Measurements from ENCODE around the gene SPEG.

Gene SPEG

GRCh38 chr2:219418155-219419011, 16.3 kb upstream of the SPEG start, which contains the start of gene DES:
DES (plus strand) TSS chr2:219418377; CDS start chr2:219418463, 86 bp downstream.
- H3K4me3 ChIP-seq (ENCODE audit: low read length) = no peak within 1 kb of the TSS
- no peaks in the 10 kb centered on the region for H3K9me3 ChIP-seq (ENCODE audit: control insufficient read depth, low read depth, low read length)
- H3K27me3 ChIP-seq (ENCODE audit: control insufficient read depth, insufficient read depth, low read length) = peaks cover 5% of the 10 kb centered on the region
- no peaks in the 10 kb centered on the region for H3K36me3 ChIP-seq (ENCODE audit: control insufficient read depth, low read depth, low read length)
- peaks cover 14% of the 10 kb centered on the region for H3K4me1 ChIP-seq (ENCODE audit: control insufficient read depth, low read depth, low read length)
- no peak within 1 kb of the TSS for H3K9ac ChIP-seq (ENCODE audit: low read length)
- H3K27ac ChIP-seq (ENCODE audit: low read length) = no peak within 1 kb of the TSS

DNA sequence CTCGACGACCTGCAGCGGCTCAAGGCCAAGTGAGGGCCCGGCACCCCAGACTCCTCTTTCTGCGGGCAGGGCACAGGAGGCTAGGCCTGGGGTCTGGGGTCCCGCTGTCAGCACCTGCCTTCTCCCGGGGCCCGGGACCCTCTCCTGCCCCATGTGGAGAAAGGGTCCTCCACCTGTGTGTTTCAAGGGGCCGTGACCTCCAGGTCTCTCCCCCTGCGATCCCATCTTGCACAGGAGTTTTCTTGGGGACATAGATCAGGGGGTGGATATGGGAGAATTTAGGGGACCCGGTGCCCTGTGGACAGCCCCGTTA, 15.7 kb upstream of the SPEG start:
- peaks cover 14% of the 10 kb centered on the region for H3K4me1 ChIP-seq (ENCODE audit: control insufficient read depth, low read depth, low read length)
- H3K4me3 ChIP-seq (ENCODE audit: low read length) = no peak overlapping the region
- H3K9me3 ChIP-seq (ENCODE audit: control insufficient read depth, low read depth, low read length) = no peaks in the 10 kb centered on the region

DNA sequence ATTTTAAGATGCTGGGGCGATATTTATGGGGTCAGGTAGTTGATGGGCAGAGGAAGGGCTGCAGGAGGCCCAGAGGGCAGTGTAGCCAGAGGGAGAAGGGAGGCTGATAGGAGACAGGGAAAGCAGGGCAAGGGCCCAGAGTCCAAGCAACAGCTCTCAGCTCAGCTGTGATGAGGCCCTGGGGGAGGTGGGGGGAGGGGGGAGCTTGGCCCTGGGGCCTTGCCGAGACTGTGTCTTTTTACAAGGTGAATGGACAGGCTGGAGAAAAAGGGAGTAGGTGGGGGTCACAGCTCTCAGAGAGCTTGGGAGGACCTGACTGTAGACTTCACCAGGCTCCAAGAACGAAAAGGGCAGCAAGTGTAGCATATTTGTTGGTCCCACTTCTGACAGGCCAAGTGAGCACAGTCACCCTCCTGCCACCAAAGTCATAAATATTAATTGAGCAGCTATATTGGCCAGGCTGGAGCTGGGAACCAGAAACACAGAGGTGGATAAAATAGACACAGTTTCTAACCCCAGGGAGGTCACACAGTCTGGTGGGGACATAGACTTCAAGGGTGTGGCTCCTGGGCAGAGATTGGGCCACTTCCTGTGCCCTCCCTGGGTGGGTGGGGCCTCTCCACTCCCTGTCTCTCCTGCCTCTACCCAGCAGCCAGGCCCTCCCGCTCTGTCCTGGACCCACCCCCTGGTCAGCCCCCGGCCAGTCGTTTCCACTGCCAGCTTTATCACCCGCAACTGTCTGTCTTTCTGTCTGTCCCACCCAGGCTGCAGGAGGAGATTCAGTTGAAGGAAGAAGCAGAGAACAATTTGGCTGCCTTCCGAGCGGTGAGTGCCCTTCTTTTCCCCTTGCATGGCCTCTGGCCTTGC, 15.1 kb upstream of the SPEG start:
- Histone ChIP-seq H3K4me1 (ENCODE audit: control insufficient read depth, low read depth, low read length) (peaks cover 14% of the 10 kb centered on the region), H3K9ac (ENCODE audit: low read length) (no peak overlapping the region), H3K4me3 (ENCODE audit: low read length) (no peak overlapping the region), H3K9me3 (ENCODE audit: control insufficient read depth, low read depth, low read length) (no peaks in the 10 kb centered on the region), H3K27me3 (ENCODE audit: control insufficient read depth, insufficient read depth, low read length) (peaks cover 5% of the 10 kb centered on the region), H3K36me3 (ENCODE audit: control insufficient read depth, low read depth, low read length) (no peaks in the 10 kb centered on the region), H3K27ac (ENCODE audit: low read length) (no peak overlapping the region)

More for the DNA sequence above, 15.7 kb upstream of the SPEG start:
- no peak overlapping the region for H3K9ac ChIP-seq (ENCODE audit: low read length)
- no peak overlapping the region for H3K27ac ChIP-seq (ENCODE audit: low read length)
- H3K36me3 ChIP-seq (ENCODE audit: control insufficient read depth, low read depth, low read length) = no peaks in the 10 kb centered on the region
- peaks cover 5% of the 10 kb centered on the region for H3K27me3 ChIP-seq (ENCODE audit: control insufficient read depth, insufficient read depth, low read length)

DNA sequence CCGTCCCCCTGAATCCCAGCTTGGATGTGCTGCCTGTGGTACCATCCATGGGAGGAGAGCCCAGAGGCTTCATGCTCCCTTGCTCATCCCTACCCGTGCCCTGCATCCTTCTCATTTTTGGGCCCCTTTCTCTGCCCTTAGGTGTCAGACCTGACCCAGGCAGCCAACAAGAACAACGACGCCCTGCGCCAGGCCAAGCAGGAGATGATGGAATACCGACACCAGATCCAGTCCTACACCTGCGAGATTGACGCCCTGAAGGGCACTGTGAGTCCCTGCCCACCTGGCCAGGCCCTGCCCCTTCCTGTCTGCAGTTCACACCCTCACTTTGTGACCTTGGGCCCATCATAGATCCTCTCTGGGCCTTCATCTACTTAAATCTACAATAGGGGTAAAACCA, 14.0 kb upstream of the SPEG start:
- Histone ChIP-seq H3K27me3 (ENCODE audit: control insufficient read depth, insufficient read depth, low read length) (peaks cover 5% of the 10 kb centered on the region), H3K9ac (ENCODE audit: low read length) (no peak overlapping the region), H3K4me1 (ENCODE audit: control insufficient read depth, low read depth, low read length) (peaks cover 10% of the 10 kb centered on the region), H3K9me3 (ENCODE audit: control insufficient read depth, low read depth, low read length) (no peaks in the 10 kb centered on the region), H3K4me3 (ENCODE audit: low read length) (no peak overlapping the region), H3K27ac (ENCODE audit: low read length) (no peak overlapping the region), H3K36me3 (ENCODE audit: control insufficient read depth, low read depth, low read length) (no peaks in the 10 kb centered on the region)

- Histone ChIP-seq H3K4me1 (ENCODE audit: control insufficient read depth, low read depth, low read length) (peaks cover 7% of the 10 kb centered on the region), H3K9ac (ENCODE audit: low read length) (no peak overlapping the region), H3K27ac (ENCODE audit: low read length) (no peak overlapping the region), H3K4me3 (ENCODE audit: low read length) (no peak overlapping the region), H3K36me3 (ENCODE audit: control insufficient read depth, low read depth, low read length) (no peaks in the 10 kb centered on the region), H3K27me3 (ENCODE audit: control insufficient read depth, insufficient read depth, low read length) (peaks cover 5% of the 10 kb centered on the region), H3K9me3 (ENCODE audit: control insufficient read depth, low read depth, low read length) (no peaks in the 10 kb centered on the region)
Measured at GRCh38 chr2:219421323-219421722, 13.3 kb upstream of the SPEG start.

DNA sequence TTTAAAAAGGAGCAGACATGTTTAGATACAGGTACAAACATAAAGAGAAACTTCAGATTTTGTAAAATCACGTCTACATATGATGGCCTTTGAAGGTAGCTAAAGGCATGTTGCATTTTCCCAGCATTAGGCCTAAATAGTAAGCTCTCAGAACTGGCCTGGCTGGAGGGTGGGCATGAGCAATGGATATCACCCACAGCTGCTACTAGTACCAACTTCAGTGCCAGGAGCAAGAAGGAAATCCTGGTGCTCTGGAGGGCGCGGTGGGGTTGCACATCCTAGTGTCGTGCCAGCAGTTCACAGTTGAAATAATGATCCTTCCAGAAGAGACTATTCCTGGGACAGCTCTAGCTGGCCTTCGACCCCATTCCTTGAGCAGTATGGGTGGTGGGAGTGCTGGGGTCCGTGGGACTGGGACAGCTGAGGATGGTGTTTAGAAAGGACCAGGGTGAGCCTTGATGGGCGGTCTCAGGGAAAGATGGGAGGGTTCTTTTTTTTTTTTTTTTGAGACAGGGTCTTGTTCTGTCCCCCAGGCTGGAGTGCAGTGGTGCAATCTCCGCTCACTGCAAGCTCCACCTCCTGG, 11.6 kb upstream of the SPEG start:
- no peak overlapping the region for H3K4me3 ChIP-seq (ENCODE audit: low read length)
- no peaks in the 10 kb centered on the region for H3K9me3 ChIP-seq (ENCODE audit: control insufficient read depth, low read depth, low read length)
- H3K27me3 ChIP-seq (ENCODE audit: control insufficient read depth, insufficient read depth, low read length) = peaks cover 5% of the 10 kb centered on the region
- H3K9ac ChIP-seq (ENCODE audit: low read length) = no peak overlapping the region
- H3K36me3 ChIP-seq (ENCODE audit: control insufficient read depth, low read depth, low read length) = no peaks in the 10 kb centered on the region
- no peak overlapping the region for H3K27ac ChIP-seq (ENCODE audit: low read length)
- H3K4me1 ChIP-seq (ENCODE audit: control insufficient read depth, low read depth, low read length) = no peaks in the 10 kb centered on the region

DNA sequence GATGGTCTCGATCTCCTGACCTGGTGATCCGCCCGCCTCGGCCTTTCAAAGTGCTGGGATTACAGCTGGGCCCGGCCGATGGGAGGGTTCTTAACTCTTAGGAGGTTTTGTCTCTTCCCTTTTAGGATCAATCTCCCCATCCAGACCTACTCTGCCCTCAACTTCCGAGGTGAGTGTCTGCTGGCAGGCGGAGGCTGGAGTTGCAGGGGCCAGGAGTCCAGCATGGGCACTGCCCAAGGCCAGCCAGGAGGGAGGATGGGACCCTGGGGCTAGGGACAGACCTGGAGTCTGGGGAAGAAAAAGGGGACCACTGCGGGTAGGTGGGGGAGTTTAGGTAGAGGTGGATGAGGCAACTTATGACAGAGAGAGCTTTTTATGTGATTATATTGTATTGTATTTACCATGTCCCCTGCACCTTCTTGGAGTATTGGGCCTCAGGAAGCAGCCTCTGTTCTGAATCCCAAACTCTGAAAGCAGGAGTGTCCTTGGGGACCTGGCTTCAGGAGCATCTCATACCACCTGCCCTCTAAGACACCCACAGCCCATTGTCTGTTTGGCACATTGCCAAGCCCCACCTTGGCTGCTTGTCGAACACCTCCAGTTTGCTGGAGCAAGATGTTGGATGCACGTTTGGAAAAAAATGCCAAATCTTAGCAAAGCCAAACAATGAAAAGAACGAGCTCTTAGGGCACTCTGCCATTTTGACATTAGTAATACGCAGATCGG, 10.8 kb upstream of the SPEG start:
- H3K27ac ChIP-seq (ENCODE audit: low read length) = no peak overlapping the region
- no peaks in the 10 kb centered on the region for H3K9me3 ChIP-seq (ENCODE audit: control insufficient read depth, low read depth, low read length)
- no peak overlapping the region for H3K4me3 ChIP-seq (ENCODE audit: low read length)
- no peak overlapping the region for H3K9ac ChIP-seq (ENCODE audit: low read length)
- H3K36me3 ChIP-seq (ENCODE audit: control insufficient read depth, low read depth, low read length) = no peaks in the 10 kb centered on the region
- H3K27me3 ChIP-seq (ENCODE audit: control insufficient read depth, insufficient read depth, low read length) = peaks cover 3% of the 10 kb centered on the region
- H3K4me1 ChIP-seq (ENCODE audit: control insufficient read depth, low read depth, low read length) = no peaks in the 10 kb centered on the region

DNA sequence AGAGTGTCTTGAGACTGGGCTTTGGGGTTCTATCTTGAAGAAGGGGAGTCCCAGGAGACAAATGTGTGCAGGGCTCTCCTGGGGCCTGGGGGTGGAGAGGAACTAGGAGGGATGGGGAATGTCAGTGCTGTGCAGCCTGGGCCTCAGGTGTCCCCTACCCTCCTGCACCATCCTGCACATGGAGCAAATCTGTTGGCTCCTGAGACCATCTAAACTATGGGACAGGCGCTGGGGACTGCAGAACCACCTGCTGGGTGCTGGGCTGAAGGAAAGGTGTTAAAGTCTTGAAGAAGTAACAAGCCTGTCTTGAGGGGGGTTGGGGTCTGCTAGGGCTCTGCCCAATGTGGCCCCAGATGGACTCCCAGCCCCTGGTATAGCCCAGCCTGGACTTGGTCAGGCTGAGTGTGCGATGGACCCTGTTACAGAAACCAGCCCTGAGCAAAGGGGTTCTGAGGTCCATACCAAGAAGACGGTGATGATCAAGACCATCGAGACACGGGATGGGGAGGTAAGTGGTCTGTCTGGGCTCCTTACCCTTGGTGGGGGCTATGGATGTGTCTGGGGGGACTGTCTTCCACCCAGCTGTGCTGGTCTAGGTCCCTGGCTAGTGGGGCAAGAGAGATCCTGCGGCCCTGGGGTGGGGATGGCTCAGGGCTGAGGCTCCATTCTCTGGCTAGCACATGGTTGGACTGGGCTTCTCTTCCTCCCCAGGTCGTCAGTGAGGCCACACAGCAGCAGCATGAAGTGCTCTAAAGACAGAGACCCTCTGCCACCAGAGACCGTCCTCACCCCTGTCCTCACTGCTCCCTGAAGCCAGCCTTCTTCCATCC, 9.2 kb upstream of the SPEG start:
- Histone ChIP-seq H3K4me3 (ENCODE audit: low read length) (no peak overlapping the region), H3K36me3 (ENCODE audit: control insufficient read depth, low read depth, low read length) (no peaks in the 10 kb centered on the region), H3K9ac (ENCODE audit: low read length) (no peak overlapping the region), H3K9me3 (ENCODE audit: control insufficient read depth, low read depth, low read length) (no peaks in the 10 kb centered on the region), H3K4me1 (ENCODE audit: control insufficient read depth, low read depth, low read length) (no peaks in the 10 kb centered on the region), H3K27me3 (ENCODE audit: control insufficient read depth, insufficient read depth, low read length) (no peaks in the 10 kb centered on the region), H3K27ac (ENCODE audit: low read length) (no peak overlapping the region)

GRCh38 chr2:219426068-219426443, 8.6 kb upstream of the SPEG start:
- no peak overlapping the region for H3K4me3 ChIP-seq (ENCODE audit: low read length)
- no peak overlapping the region for H3K27ac ChIP-seq (ENCODE audit: low read length)
- H3K4me1 ChIP-seq (ENCODE audit: control insufficient read depth, low read depth, low read length) = no peaks in the 10 kb centered on the region
- no peaks in the 10 kb centered on the region for H3K9me3 ChIP-seq (ENCODE audit: control insufficient read depth, low read depth, low read length)
- no peaks in the 10 kb centered on the region for H3K27me3 ChIP-seq (ENCODE audit: control insufficient read depth, insufficient read depth, low read length)
- no peaks in the 10 kb centered on the region for H3K36me3 ChIP-seq (ENCODE audit: control insufficient read depth, low read depth, low read length)
- H3K9ac ChIP-seq (ENCODE audit: low read length) = no peak overlapping the region

DNA sequence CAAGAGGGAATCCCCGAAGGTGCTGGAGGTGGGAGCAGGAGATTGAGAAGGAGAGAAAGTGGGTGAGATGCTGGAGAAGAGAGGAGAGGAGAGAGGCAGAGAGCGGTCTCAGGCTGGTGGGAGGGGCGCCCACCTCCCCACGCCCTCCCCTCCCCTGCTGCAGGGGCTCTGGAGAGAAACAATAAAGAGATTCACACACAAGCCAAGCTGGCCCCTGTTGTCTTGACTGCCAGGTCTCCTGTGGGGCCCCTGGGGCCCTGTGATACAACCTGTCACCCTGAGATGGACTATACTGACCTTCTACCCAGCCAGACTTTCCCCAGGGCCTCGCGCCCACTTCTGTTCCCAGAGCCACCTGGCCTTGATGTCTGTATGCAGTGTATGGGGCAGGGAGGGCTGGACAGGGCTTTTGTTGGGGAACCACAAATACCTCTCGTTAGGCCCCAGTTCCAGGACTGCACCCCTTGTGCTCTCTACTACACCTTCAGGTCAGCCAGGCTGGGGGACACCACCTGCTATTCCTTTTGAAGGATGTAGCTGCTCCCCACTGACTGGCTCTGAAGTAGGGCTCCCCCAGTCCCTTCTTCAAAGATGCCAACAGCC, 8.0 kb upstream of the SPEG start:
- no peaks in the 10 kb centered on the region for H3K9me3 ChIP-seq (ENCODE audit: control insufficient read depth, low read depth, low read length)
- no peak overlapping the region for H3K27ac ChIP-seq (ENCODE audit: low read length)

More for the DNA sequence above, 8.0 kb upstream of the SPEG start:
- Histone ChIP-seq H3K9ac (ENCODE audit: low read length) (no peak overlapping the region), H3K4me3 (ENCODE audit: low read length) (no peak overlapping the region), H3K36me3 (ENCODE audit: control insufficient read depth, low read depth, low read length) (no peaks in the 10 kb centered on the region), H3K27me3 (ENCODE audit: control insufficient read depth, insufficient read depth, low read length) (no peaks in the 10 kb centered on the region), H3K4me1 (ENCODE audit: control insufficient read depth, low read depth, low read length) (no peaks in the 10 kb centered on the region)

Measured in iPS-18a (cell line).